ENCODE measurements around the gene PLG. TPM values are rescaled to one million over a fixed set of nuclear protein-coding genes. Genes with fewer than 3 reads are reported as not detected.

The PLG gene
- total and polyA plus RNA-seq, 2 of the 4 experiments (the other 2 are of a cell fraction), result not detected

DNA sequence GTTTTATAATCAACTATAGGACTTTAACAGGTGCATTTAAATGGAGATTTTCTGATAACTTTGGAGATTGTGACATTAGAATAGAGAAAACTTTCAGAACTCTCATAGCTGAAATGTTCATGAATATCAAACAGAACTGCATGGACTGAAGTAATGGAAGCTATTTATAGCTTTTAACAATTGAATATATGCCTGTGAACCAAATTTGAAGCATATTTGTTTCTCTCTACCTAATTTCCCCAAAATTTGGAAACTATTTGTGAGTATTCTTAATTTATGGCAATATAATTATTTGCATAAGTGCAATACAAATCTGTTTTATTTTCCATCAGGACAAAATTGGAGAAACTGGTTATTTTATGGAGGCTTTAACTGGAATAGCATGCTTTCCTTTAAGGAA is 96.6 kb downstream of the PLG start:
- H3K27me3 ChIP-seq (ENCODE audit: control insufficient read depth, insufficient read depth, low read length), result no peaks in the 10 kb centered on the region
- peaks cover 6% of the 10 kb centered on the region for H3K9me3 ChIP-seq (ENCODE audit: control insufficient read depth, insufficient read depth, low read length)
- no peaks in the 10 kb centered on the region for H3K4me1 ChIP-seq (ENCODE audit: control insufficient read depth, insufficient read depth, low read length)
- H2BK120ac ChIP-seq (ENCODE audit: low read depth, low read length), result no peak overlapping the region
- H3K4me3 ChIP-seq (ENCODE audit: insufficient read depth, low read depth, low read length), result no peak overlapping the region
- H3K79me1 ChIP-seq (ENCODE audit: low read depth in 1 of 2, low read length in 2 of 2), result no peaks in the 10 kb centered on the region
- no peak overlapping the region for H4K8ac ChIP-seq (ENCODE audit: low read depth in 2 of 2, low read length in 2 of 2)
- no peak overlapping the region for H3K14ac ChIP-seq (replicated peaks; ENCODE audit: low read depth, low read length)
- H3K56ac ChIP-seq (ENCODE audit: extremely low read depth, insufficient read depth, low read length), result no peak overlapping the region
- dilution Hi-C loops (cut with HindIII; ENCODE audit: low sequenced_read_pairs, unreplicated experiment), result no loop called here
- H3K36me3 ChIP-seq (ENCODE audit: control insufficient read depth, insufficient read depth, low read length), result no peaks in the 10 kb centered on the region
- ChIA-PET POLR2A (ENCODE audit: unreplicated experiment) (no interaction called here), CTCF (no interaction called here)
- no peaks in the 10 kb centered on the region for H4K20me1 ChIP-seq (ENCODE audit: insufficient read depth, low read length)
- DNase-seq (no peak), ATAC-seq (ENCODE audit: low read depth) (no peak)
- in situ Hi-C loops (cut with MboI; ENCODE audit: low sequenced_read_pairs), result no loop called here
- BruUV-seq (replicated peaks), result no TSS peak
- H3K9me1 ChIP-seq (ENCODE audit: insufficient read depth, low read length), result no peaks in the 10 kb centered on the region
- H2BK20ac ChIP-seq (ENCODE audit: low read depth, low read length), result no peak overlapping the region
- no peak overlapping the region for H3K23ac ChIP-seq (ENCODE audit: low read depth, low read length)
- H3K27ac ChIP-seq (ENCODE audit: insufficient read depth, low read length), result no peak overlapping the region
- no peak overlapping the region for H2AK5ac ChIP-seq (ENCODE audit: low read depth, low read length)
- no peak overlapping the region for H2BK5ac ChIP-seq (ENCODE audit: low read depth, low read length, poor library complexity, severe bottlenecking)
- H3K4ac ChIP-seq (ENCODE audit: low read depth, low read length), result no peak overlapping the region
- H3K4me2 ChIP-seq (ENCODE audit: low read depth, low read length), result no peak overlapping the region
- no peak for TF ChIP-seq NFE2L2 (IDR thresholded peaks at IDR 0.05; ENCODE audit: low read depth, low read length)
- TF ChIP-seq MXI1 (IDR thresholded peaks at IDR 0.05; ENCODE audit: borderline replicate concordance, low read depth, low read length), result no peak
- no peak for TF ChIP-seq CEBPB (IDR thresholded peaks at IDR 0.05; ENCODE audit: low read depth, low read length)
- TF ChIP-seq, protein P1, sequence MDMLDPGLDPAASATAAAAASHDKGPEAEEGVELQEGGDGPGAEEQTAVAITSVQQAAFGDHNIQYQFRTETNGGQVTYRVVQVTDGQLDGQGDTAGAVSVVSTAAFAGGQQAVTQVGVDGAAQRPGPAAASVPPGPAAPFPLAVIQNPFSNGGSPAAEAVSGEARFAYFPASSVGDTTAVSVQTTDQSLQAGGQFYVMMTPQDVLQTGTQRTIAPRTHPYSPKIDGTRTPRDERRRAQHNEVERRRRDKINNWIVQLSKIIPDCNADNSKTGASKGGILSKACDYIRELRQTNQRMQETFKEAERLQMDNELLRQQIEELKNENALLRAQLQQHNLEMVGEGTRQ (IDR thresholded peaks at IDR 0.05; ENCODE audit: low read depth, low read length), result no peak
- TF ChIP-seq CTCF (conservative IDR thresholded peaks at IDR 0.05; ENCODE audit: low read depth, low read length), result no peak
- no peak overlapping the region for H2AFZ ChIP-seq (replicated peaks; ENCODE audit: low read length, poor library complexity)
- H4K91ac ChIP-seq (ENCODE audit: insufficient read depth, low read depth, low read length), result no peak overlapping the region
- H3K18ac ChIP-seq (ENCODE audit: low read depth, low read length), result no peak overlapping the region
- intact Hi-C loops (cut with micrococcal nuclease), result no loop called here
- H3K9ac ChIP-seq (ENCODE audit: low read depth, low read length), result no peak overlapping the region
- H2BK15ac ChIP-seq (ENCODE audit: low read depth, low read length), result no peak overlapping the region
- no peak overlapping the region for H2AK9ac ChIP-seq (replicated peaks; ENCODE audit: low read depth, low read length, poor library complexity)
- no peak overlapping the region for H4K5ac ChIP-seq (ENCODE audit: low read depth, low read length)

All from IMR-90 (cell line).